HG02588 (cell line): ENCODE data around the gene DOCK8.
A peak's percentile ranks its signal among the peaks of the same experiment; 100 is the strongest.

Experiments
- ATAC-seq: cut with Tn5 transposase; IDR thresholded peaks from one replicate; pipeline ENCODE4 v1.9.1; 2021; ENCODE audit warnings: mild to moderate bottlenecking, moderate library complexity; ENCODE audit not compliant: unreplicated experiment

Gene DOCK8

GRCh38 chr9:265209-265870 lies 50.7 kb downstream of the DOCK8 start:
- ATAC-seq = no peak

- ATAC-seq = no peak
These were observed 51.6 kb downstream of the DOCK8 start for GRCh38 chr9:266228-266627.

GRCh38 chr9:268616-269015 lies 54.0 kb downstream of the DOCK8 start:
- no peak for ATAC-seq

GRCh38 chr9:269081-269711 lies 54.5 kb downstream of the DOCK8 start:
- ATAC-seq = no peak

- no peak for ATAC-seq
These were observed 56.1 kb downstream of the DOCK8 start for GRCh38 chr9:270657-271237.

- ATAC-seq = peak; percentile 98
These were observed 57.9 kb downstream of the DOCK8 start for GRCh38 chr9:272251-273213.

- no peak for ATAC-seq
These were observed 59.7 kb downstream of the DOCK8 start for GRCh38 chr9:274406-274805.

- ATAC-seq = no peak
These were observed 63.1 kb downstream of the DOCK8 start for GRCh38 chr9:277601-278295.

GRCh38 chr9:278651-279050 lies 64.0 kb downstream of the DOCK8 start:
- ATAC-seq = no peak

- ATAC-seq = no peak
These were observed 65.0 kb downstream of the DOCK8 start for GRCh38 chr9:279674-280073.

- no peak for ATAC-seq
These were observed 67.3 kb downstream of the DOCK8 start for GRCh38 chr9:281741-282645.

GRCh38 chr9:286071-286740 lies 71.5 kb downstream of the DOCK8 start:
- ATAC-seq = no peak

- no peak for ATAC-seq
These were observed 74.5 kb downstream of the DOCK8 start for GRCh38 chr9:289121-289520.

GRCh38 chr9:292915-293314 lies 78.2 kb downstream of the DOCK8 start:
- ATAC-seq = no peak

GRCh38 chr9:295576-295975 lies 80.9 kb downstream of the DOCK8 start:
- ATAC-seq = no peak

- no peak for ATAC-seq
These were observed 81.7 kb downstream of the DOCK8 start for GRCh38 chr9:296411-296810.

- ATAC-seq = peak; percentile 95
These were observed 82.7 kb downstream of the DOCK8 start for GRCh38 chr9:297104-297972.

- no peak for ATAC-seq
These were observed 88.8 kb downstream of the DOCK8 start for GRCh38 chr9:303502-303901.
